Ecto neural progenitor cell (in vitro differentiated cells): ENCODE measurements around the gene CYP19A1.
A peak's percentile ranks its signal among the peaks of the same experiment; 100 is the strongest.

Source experiments
- DNase-seq: peaks from one replicate; pipeline ENCODE4 v3.0.0-alpha.2; 2018; ENCODE audit warnings: low spot score

Gene CYP19A1

GRCh38 chr15:51183076-51183475 is 155.3 kb downstream of the CYP19A1 start:
- DNase-seq = no peak

GRCh38 chr15:51181905-51182304 is 156.5 kb downstream of the CYP19A1 start:
- DNase-seq = no peak

GRCh38 chr15:51181221-51181620 is 157.2 kb downstream of the CYP19A1 start:
- no peak for DNase-seq

- DNase-seq = peak; percentile 4
These were observed 157.9 kb downstream of the CYP19A1 start for GRCh38 chr15:51180534-51180933.

- DNase-seq = no peak
These were observed 158.4 kb downstream of the CYP19A1 start for GRCh38 chr15:51180011-51180410.

- DNase-seq = no peak
These were observed 166.2 kb downstream of the CYP19A1 start for GRCh38 chr15:51172193-51172592.

GRCh38 chr15:51171634-51171932 is 166.8 kb downstream of the CYP19A1 start:
- no peak for DNase-seq

GRCh38 chr15:51170882-51171633 is 167.3 kb downstream of the CYP19A1 start:
- DNase-seq = no peak

GRCh38 chr15:51168700-51169099 is 169.7 kb downstream of the CYP19A1 start:
- DNase-seq = no peak

GRCh38 chr15:51163843-51164242 is 174.6 kb downstream of the CYP19A1 start:
- no peak for DNase-seq

- peak; percentile 71 for DNase-seq
These were observed 175.3 kb downstream of the CYP19A1 start for GRCh38 chr15:51162865-51163762.

GRCh38 chr15:51161491-51162220 is 176.7 kb downstream of the CYP19A1 start:
- DNase-seq = no peak

- DNase-seq = no peak
These were observed 177.9 kb downstream of the CYP19A1 start for GRCh38 chr15:51160484-51160883.
